HEK293 (cell line): Measurements from ENCODE around the gene ATXN7.

ENCODE experiments used
- CTCF ChIA-PET: fragments of 350-600 bp; formaldehyde crosslinking; extraction: SDS; loops from one replicate; lab custom pipeline; 2021; ENCODE audit warnings: antibody characterized with exemption; lab: Yijun Ruan, JAX
- POLR2A ChIA-PET: fragments of 300-600 bp; formaldehyde crosslinking; extraction: SDS; loops from one replicate; lab custom pipeline; 2020; ENCODE audit warnings: antibody characterized with exemption, inconsistent platforms; lab: Yijun Ruan, JAX
- H3K27ac ChIP-seq: fragments of 200-500 bp; sonication (Bioruptor generic); 2 replicates; pipeline ENCODE4 v1.5.1; 2014; ENCODE audit warnings: low read depth, low read length, control low read depth, inconsistent platforms; ENCODE audit errors: extremely low read depth
- H3K36me3 ChIP-seq, 2 experiments: fragments of 200-500 bp in 1 of 2; sonication (Bioruptor generic) in 1 of 2; 1 replicate in 1 of 2; 2 replicates in 1 of 2; pipeline ENCODE4 v1.5.1; 2014 to 2017; ENCODE audit warnings: inconsistent platforms in 2 of 2, low read length in 2 of 2; ENCODE audit not compliant: control insufficient read depth in 2 of 2, insufficient read depth in 1 of 2
- H3K4me1 ChIP-seq: fragments of 200-500 bp; sonication (Bioruptor generic); 2 replicates; pipeline ENCODE4 v1.5.1; 2014; ENCODE audit warnings: mild to moderate bottlenecking, low read length, inconsistent platforms; ENCODE audit not compliant: control insufficient read depth, insufficient read depth
- H3K4me3 ChIP-seq: 2 replicates; pipeline ENCODE4 v1.5.1; 2011; ENCODE audit warnings: low read depth, mild to moderate bottlenecking, control low read depth, low read length, moderate library complexity
- H3K9me3 ChIP-seq: fragments of 200-500 bp; sonication (Bioruptor generic); 2 replicates; pipeline ENCODE4 v1.5.1; 2014; ENCODE audit warnings: low read depth, low read length, inconsistent platforms; ENCODE audit not compliant: control insufficient read depth, insufficient read depth
- KLF9 ChIP-seq: fragments of 450-650 bp; formaldehyde crosslinking; IDR thresholded peaks from 2 replicates; pipeline ENCODE4 v1.5.1; 2016; ENCODE audit warnings: missing biosample characterization, missing genetic modification characterization, low read depth
- OVOL3 ChIP-seq: fragments of 450-650 bp; formaldehyde crosslinking; IDR thresholded peaks from 2 replicates; pipeline ENCODE4 v1.5.1; 2016; ENCODE audit warnings: missing biosample characterization, missing genetic modification characterization
- ZNF112 ChIP-seq: fragments of 450-650 bp; formaldehyde crosslinking; IDR thresholded peaks from 2 replicates; pipeline ENCODE4 v1.5.0; 2017; ENCODE audit warnings: missing biosample characterization, missing genetic modification characterization
- ZNF335 ChIP-seq: fragments of 450-650 bp; formaldehyde crosslinking; conservative IDR thresholded peaks from 2 replicates; pipeline ENCODE4 v1.5.1; 2016; ENCODE audit warnings: missing biosample characterization, missing genetic modification characterization
- ZNF529 ChIP-seq: fragments of 450-650 bp; formaldehyde crosslinking; IDR thresholded peaks from 2 replicates; pipeline ENCODE4 v1.5.1; 2017; ENCODE audit warnings: missing genetic modification characterization, missing biosample characterization; ENCODE audit not compliant: insufficient replicate concordance
- ZNF670 ChIP-seq: fragments of 450-650 bp; formaldehyde crosslinking; IDR thresholded peaks from 2 replicates; pipeline ENCODE4 v1.5.1; 2016; ENCODE audit warnings: missing biosample characterization, missing genetic modification characterization, low read depth
- ZNF701 ChIP-seq: fragments of 450-650 bp; formaldehyde crosslinking; IDR thresholded peaks from 2 replicates; pipeline ENCODE4 v1.5.1; 2016; ENCODE audit warnings: missing biosample characterization, missing genetic modification characterization
- ZNF785 ChIP-seq: fragments of 450-650 bp; formaldehyde crosslinking; IDR thresholded peaks from 2 replicates; pipeline ENCODE4 v1.5.1; 2016; ENCODE audit warnings: missing biosample characterization, missing genetic modification characterization
- TF ChIP-seq, protein P1 (sequence below): fragments of 450-650 bp; formaldehyde crosslinking; IDR thresholded peaks from 2 replicates; pipeline ENCODE4 v1.5.1; 2016; ENCODE audit warnings: missing biosample characterization, missing genetic modification characterization
- TF ChIP-seq, protein P2 (sequence below): fragments of 450-650 bp; IDR thresholded peaks from 2 replicates; pipeline ENCODE4 v1.5.1; 2018; ENCODE audit warnings: missing biosample characterization, missing genetic modification characterization
- TF ChIP-seq, protein P3 (sequence below): fragments of 450-650 bp; formaldehyde crosslinking; IDR thresholded peaks from 2 replicates; pipeline ENCODE4 v1.5.1; 2016; ENCODE audit warnings: missing biosample characterization, missing genetic modification characterization
- TF ChIP-seq, protein P4 (sequence below): fragments of 450-650 bp; formaldehyde crosslinking; IDR thresholded peaks from 2 replicates; pipeline ENCODE4 v1.5.1; 2017; ENCODE audit warnings: missing biosample characterization, missing genetic modification characterization
- TF ChIP-seq, protein P5 (sequence below): fragments of 450-650 bp; formaldehyde crosslinking; IDR thresholded peaks from 2 replicates; pipeline ENCODE4 v1.5.1; 2016; ENCODE audit warnings: missing biosample characterization, missing genetic modification characterization, low read depth

The ATXN7 gene

DNA sequence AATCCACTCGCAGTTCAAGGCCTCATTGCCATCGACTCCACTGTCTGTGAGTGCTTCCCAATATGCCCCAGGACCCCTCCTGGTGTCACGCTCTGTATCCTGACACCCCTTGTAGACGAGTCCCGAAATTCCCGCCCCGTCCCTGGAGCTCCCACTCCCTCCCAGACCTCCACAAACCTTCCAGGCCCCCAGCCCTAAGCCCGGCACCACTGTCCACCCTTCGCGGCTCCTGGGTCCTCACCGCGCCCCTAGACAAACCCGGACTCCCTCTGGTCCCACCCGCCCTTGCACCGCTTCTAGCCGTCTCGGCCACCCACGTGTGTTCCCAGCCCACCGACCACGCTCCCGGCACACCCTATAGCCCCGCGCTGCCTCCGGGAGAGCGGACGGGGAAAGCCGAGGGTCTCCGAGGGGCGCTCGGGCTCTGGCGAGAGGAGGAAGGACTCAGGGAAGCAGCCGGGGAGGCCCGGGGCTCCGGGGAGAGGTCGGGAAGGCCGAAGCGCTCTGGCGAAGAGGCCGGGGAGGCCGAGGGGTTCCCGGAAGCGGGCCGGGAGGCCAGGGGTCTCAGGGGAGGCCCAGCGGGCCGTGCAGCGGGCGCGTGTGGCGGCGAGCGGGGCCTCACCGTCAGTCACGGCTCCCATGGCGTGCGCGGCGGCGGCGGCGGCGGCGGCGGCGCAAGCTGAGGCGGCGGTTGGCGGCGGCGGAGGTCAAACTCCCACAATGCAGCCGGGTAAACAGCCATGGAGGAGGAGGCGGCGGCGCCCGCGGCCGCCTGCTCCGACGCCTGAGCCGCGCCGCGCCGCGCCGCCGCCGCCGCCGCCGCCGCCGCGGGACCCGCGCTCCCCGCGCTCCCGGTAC, at the start of gene ATXN7, which contains the start of gene THOC7 (continued):
- TF ChIP-seq ZNF701 = no peak

DNA sequence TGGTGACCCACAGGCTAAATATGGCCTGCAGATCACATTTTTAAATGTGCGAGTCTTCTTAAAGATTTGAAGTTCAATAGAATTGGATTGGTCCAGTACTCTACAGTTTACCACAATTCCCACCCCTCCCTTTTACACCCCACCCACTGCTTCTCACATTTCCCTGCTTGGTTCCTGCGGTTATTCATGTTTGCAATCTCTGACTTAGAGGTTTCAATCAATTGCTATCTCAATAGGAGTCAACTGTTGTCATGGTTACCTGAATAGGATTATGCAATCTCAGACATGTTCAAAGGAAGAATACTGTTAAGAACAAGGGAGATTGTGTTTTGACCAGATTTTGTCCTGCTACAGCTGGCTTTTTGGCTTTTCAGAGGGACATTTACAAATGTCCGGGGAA, 49.4 kb upstream of the ATXN7 start:
- Histone ChIP-seq H3K9me3 (no peaks in the 10 kb centered on the region), H3K4me3 (no peak overlapping the region), H3K36me3 (no peaks in the 10 kb centered on the region), H3K27ac (no peak overlapping the region), H3K4me1 (peaks cover 3% of the 10 kb centered on the region; the same call in 1 of the 2 replicates)
- ChIA-PET POLR2A (no interaction called here), CTCF (interaction anchor here (0.5 to 2.0 kb wide), 3 partner anchors 153 to 464 kb away, joined by 3 to 6 read pairs (median 3); no protein-coding TSS in a partner anchor)
- TF ChIP-seq, protein P1, sequence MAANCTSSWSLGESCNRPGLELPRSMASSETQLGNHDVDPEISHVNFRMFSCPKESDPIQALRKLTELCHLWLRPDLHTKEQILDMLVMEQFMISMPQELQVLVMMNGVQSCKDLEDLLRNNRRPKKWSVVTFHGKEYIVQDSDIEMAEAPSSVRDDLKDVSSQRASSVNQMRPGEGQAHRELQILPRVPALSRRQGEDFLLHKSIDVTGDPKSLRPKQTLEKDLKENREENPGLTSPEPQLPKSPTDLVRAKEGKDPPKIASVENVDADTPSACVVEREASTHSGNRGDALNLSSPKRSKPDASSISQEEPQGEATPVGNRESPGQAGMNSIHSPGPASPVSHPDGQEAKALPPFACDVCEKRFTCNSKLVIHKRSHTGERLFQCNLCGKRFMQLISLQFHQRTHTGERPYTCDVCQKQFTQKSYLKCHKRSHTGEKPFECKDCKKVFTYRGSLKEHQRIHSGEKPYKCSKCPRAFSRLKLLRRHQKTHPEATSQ (tag by site-specific recombination) = no peak
- TF ChIP-seq, protein P2, sequence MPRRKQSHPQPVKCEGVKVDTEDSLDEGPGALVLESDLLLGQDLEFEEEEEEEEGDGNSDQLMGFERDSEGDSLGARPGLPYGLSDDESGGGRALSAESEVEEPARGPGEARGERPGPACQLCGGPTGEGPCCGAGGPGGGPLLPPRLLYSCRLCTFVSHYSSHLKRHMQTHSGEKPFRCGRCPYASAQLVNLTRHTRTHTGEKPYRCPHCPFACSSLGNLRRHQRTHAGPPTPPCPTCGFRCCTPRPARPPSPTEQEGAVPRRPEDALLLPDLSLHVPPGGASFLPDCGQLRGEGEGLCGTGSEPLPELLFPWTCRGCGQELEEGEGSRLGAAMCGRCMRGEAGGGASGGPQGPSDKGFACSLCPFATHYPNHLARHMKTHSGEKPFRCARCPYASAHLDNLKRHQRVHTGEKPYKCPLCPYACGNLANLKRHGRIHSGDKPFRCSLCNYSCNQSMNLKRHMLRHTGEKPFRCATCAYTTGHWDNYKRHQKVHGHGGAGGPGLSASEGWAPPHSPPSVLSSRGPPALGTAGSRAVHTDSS (tag by site-specific recombination) = no peak
- TF ChIP-seq ZNF670 (tag by site-specific recombination) = no peak
- TF ChIP-seq ZNF112 (tag by site-specific recombination) = no peak
- no peak for TF ChIP-seq ZNF785
- no peak for TF ChIP-seq KLF9
- no peak for TF ChIP-seq ZNF335
- TF ChIP-seq, protein P3, sequence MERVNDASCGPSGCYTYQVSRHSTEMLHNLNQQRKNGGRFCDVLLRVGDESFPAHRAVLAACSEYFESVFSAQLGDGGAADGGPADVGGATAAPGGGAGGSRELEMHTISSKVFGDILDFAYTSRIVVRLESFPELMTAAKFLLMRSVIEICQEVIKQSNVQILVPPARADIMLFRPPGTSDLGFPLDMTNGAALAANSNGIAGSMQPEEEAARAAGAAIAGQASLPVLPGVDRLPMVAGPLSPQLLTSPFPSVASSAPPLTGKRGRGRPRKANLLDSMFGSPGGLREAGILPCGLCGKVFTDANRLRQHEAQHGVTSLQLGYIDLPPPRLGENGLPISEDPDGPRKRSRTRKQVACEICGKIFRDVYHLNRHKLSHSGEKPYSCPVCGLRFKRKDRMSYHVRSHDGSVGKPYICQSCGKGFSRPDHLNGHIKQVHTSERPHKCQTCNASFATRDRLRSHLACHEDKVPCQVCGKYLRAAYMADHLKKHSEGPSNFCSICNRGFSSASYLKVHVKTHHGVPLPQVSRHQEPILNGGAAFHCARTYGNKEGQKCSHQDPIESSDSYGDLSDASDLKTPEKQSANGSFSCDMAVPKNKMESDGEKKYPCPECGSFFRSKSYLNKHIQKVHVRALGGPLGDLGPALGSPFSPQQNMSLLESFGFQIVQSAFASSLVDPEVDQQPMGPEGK = no peak
- TF ChIP-seq, protein P4, sequence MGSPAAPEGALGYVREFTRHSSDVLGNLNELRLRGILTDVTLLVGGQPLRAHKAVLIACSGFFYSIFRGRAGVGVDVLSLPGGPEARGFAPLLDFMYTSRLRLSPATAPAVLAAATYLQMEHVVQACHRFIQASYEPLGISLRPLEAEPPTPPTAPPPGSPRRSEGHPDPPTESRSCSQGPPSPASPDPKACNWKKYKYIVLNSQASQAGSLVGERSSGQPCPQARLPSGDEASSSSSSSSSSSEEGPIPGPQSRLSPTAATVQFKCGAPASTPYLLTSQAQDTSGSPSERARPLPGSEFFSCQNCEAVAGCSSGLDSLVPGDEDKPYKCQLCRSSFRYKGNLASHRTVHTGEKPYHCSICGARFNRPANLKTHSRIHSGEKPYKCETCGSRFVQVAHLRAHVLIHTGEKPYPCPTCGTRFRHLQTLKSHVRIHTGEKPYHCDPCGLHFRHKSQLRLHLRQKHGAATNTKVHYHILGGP (tag by site-specific recombination) = no peak
- no peak for TF ChIP-seq OVOL3 (tag by site-specific recombination)

DNA sequence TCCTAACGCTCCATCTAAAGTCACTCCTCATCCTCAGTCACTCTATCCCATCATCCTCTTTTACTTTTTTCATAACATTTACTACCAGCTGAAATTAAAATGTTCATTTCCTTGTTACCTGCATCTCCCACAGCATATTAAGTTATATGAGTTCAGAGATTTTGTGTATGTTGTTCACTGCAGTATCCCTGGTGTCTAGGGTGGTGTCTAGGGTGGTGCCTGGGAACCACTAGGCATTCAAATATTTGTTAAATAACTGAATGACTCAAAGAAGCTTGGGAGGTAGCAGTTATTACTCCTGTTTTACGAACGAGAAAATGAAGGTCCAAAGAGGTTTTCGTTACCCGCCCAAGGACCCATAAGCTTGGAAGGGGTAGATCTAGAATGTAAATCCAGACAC, 46.4 kb upstream of the ATXN7 start:
- Histone ChIP-seq H3K4me3 (no peak overlapping the region), H3K36me3 (no peaks in the 10 kb centered on the region), H3K27ac (no peak overlapping the region), H3K4me1 (peaks cover 3% of the 10 kb centered on the region; the same call in 1 of the 2 replicates), H3K9me3 (no peaks in the 10 kb centered on the region)
- CTCF ChIA-PET = interaction anchor here (0.6 to 4.7 kb wide), 8 partner anchors 15 to 1038 kb away, joined by 3 to 56 read pairs (median 6); no protein-coding TSS in a partner anchor
- POLR2A ChIA-PET = no interaction called here
- no peak for TF ChIP-seq ZNF529 (tag by site-specific recombination)
- TF ChIP-seq, protein P5, sequence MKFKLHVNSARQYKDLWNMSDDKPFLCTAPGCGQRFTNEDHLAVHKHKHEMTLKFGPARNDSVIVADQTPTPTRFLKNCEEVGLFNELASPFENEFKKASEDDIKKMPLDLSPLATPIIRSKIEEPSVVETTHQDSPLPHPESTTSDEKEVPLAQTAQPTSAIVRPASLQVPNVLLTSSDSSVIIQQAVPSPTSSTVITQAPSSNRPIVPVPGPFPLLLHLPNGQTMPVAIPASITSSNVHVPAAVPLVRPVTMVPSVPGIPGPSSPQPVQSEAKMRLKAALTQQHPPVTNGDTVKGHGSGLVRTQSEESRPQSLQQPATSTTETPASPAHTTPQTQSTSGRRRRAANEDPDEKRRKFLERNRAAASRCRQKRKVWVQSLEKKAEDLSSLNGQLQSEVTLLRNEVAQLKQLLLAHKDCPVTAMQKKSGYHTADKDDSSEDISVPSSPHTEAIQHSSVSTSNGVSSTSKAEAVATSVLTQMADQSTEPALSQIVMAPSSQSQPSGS = no peak
